ENCODE results near the gene PROZ. TPM values are rescaled to one million over a fixed set of nuclear protein-coding genes. Genes with fewer than 3 reads are reported as not detected.

Gene PROZ
- total and polyA plus RNA-seq, 4 donors = not detected

- Histone ChIP-seq H3K9ac (ENCODE audit: insufficient read depth in 1 of 2, low read length in 2 of 2) (peak overlapping the region in 1 of 2 donors; percentile 78), H3K4me3 (peak overlapping the region; percentile 25), H3K4me1 (ENCODE audit: control insufficient read depth in 5 of 5, insufficient read depth in 5 of 5, low read length in 5 of 5) (peaks cover 0 to 21% (median 4%) of the 10 kb centered on the region in 5 donors), H3K27ac (ENCODE audit: low read depth in 1 of 2, low read length in 1 of 2) (peak overlapping the region; percentile 55 to 90), H3K27me3 (ENCODE audit: control insufficient read depth in 3 of 3, insufficient read depth in 3 of 3, low read length in 2 of 3) (peaks cover 0 to 6% (median 2%) of the 10 kb centered on the region in 3 donors), H3K9me3 (ENCODE audit: control insufficient read depth in 4 of 4, insufficient read depth in 3 of 4, low read length in 3 of 4) (no peaks in the 10 kb centered on the region), H3K36me3 (ENCODE audit: control insufficient read depth in 4 of 4, insufficient read depth in 4 of 4, low read length in 4 of 4) (no peaks in the 10 kb centered on the region)
- WGBS, 2 donors = 5 to 18% methylated on average over 55 to 60 of the region's 60 CpGs
- DNase-seq (peak; percentile 40 to 45 (median 41)), ATAC-seq (ENCODE audit: insufficient read depth, low FRiP score) (peak; percentile 51)
- TF ChIP-seq CTCF (IDR thresholded peaks at IDR 0.05; ENCODE audit: control extremely low read depth, extremely low read depth) = no peak
These were observed 5.3 kb upstream of the PROZ start for GRCh38 chr13:113152984-113153809.

- H3K9ac ChIP-seq (ENCODE audit: insufficient read depth in 1 of 2, low read length in 2 of 2) = peak overlapping the region in 1 of 2 donors; percentile 78
- ATAC-seq (ENCODE audit: insufficient read depth, low FRiP score) (peak; percentile 67), DNase-seq (peak; percentile 78 to 83 (median 83))
- no peak overlapping the region for H3K4me3 ChIP-seq
- H3K9me3 ChIP-seq (ENCODE audit: control insufficient read depth in 4 of 4, insufficient read depth in 3 of 4, low read length in 3 of 4) = no peaks in the 10 kb centered on the region
- no peak for TF ChIP-seq CTCF (IDR thresholded peaks at IDR 0.05; ENCODE audit: control extremely low read depth, extremely low read depth)
- 4 to 6% methylated on average over 28 to 36 of the region's 76 CpGs for WGBS, 2 donors
- no peaks in the 10 kb centered on the region for H3K36me3 ChIP-seq (ENCODE audit: control insufficient read depth in 4 of 4, insufficient read depth in 4 of 4, low read length in 4 of 4)
- peaks cover 0 to 21% (median 4%) of the 10 kb centered on the region in 5 donors for H3K4me1 ChIP-seq (ENCODE audit: control insufficient read depth in 5 of 5, insufficient read depth in 5 of 5, low read length in 5 of 5)
- peak overlapping the region; percentile 26 to 90 for H3K27ac ChIP-seq (ENCODE audit: low read depth in 1 of 2, low read length in 1 of 2)
- H3K27me3 ChIP-seq (ENCODE audit: control insufficient read depth in 3 of 3, insufficient read depth in 3 of 3, low read length in 2 of 3) = peaks cover 0 to 6% (median 2%) of the 10 kb centered on the region in 3 donors
These were observed 4.4 kb upstream of the PROZ start for GRCh38 chr13:113153810-113154748.

GRCh38 chr13:113155201-113155600 lies 3.2 kb upstream of the PROZ start:
- H3K9me3 ChIP-seq (ENCODE audit: control insufficient read depth in 4 of 4, insufficient read depth in 3 of 4, low read length in 3 of 4) = no peaks in the 10 kb centered on the region
- no peak overlapping the region for H3K9ac ChIP-seq (ENCODE audit: insufficient read depth in 1 of 2, low read length in 2 of 2)
- peaks cover 0 to 21% (median 4%) of the 10 kb centered on the region in 5 donors for H3K4me1 ChIP-seq (ENCODE audit: control insufficient read depth in 5 of 5, insufficient read depth in 5 of 5, low read length in 5 of 5)
- DNase-seq (peak in 1 of 3 donors; percentile 12), ATAC-seq (ENCODE audit: insufficient read depth, low FRiP score) (no peak)
- H3K36me3 ChIP-seq (ENCODE audit: control insufficient read depth in 4 of 4, insufficient read depth in 4 of 4, low read length in 4 of 4) = no peaks in the 10 kb centered on the region
- no peak for TF ChIP-seq CTCF (IDR thresholded peaks at IDR 0.05; ENCODE audit: control extremely low read depth, extremely low read depth)
- peaks cover 0 to 6% (median 2%) of the 10 kb centered on the region in 3 donors for H3K27me3 ChIP-seq (ENCODE audit: control insufficient read depth in 3 of 3, insufficient read depth in 3 of 3, low read length in 2 of 3)
- WGBS, 2 donors = 81 to 93% methylated on average over 3 of the region's 3 CpGs
- H3K27ac ChIP-seq (ENCODE audit: low read depth in 1 of 2, low read length in 1 of 2) = no peak overlapping the region
- H3K4me3 ChIP-seq = no peak overlapping the region

Measured in lung (tissue), 12 donors.